Tibial nerve (tissue), 4 donors: ENCODE results near the gene CST4. TPM values are rescaled to one million over a fixed set of nuclear protein-coding genes. Genes with fewer than 3 reads are reported as not detected.
"Not testable (repeated sequence)": the region's sequence is repeated elsewhere in the genome, so short reads cannot be mapped to it uniquely, and the experiment has no call there.

Source experiments
- DNase-seq, 2 donors: peaks; one replicate each; pipeline ENCODE4 v3.0.0-alpha.2; 2019; ENCODE audit warnings: low spot score in 2 of 2
- H3K27ac ChIP-seq, 4 donors: fragments of 200-600 bp; sonication (generic) in 3 of 4; one replicate each; pipeline ENCODE4 v1.5.1; 2017 to 2019; ENCODE audit warnings: mild to moderate bottlenecking in 1 of 4
- H3K27me3 ChIP-seq, 2 donors: fragments of 200-600 bp; sonication (generic) in 1 of 2; one replicate each; pipeline versions ENCODE4 v1.5.1 to v1.6.0; 2017 to 2019
- H3K36me3 ChIP-seq, 3 donors: fragments of 200-600 bp; sonication (generic); one replicate each; pipeline ENCODE4 v1.5.1; 2018 to 2019
- H3K4me1 ChIP-seq, 4 donors: fragments of 200-600 bp; sonication (generic) in 3 of 4; one replicate each; pipeline ENCODE4 v1.5.1; 2017 to 2019
- H3K4me3 ChIP-seq, 4 donors: fragments of 200-600 bp; sonication (generic) in 3 of 4; one replicate each; pipeline ENCODE4 v1.5.1; 2017 to 2019; ENCODE audit warnings: mild to moderate bottlenecking in 1 of 4, moderate library complexity in 1 of 4
- H3K9me3 ChIP-seq, 4 donors: fragments of 200-600 bp; sonication (generic) in 3 of 4; one replicate each; pipeline ENCODE4 v1.5.1; 2017 to 2019
- EP300 ChIP-seq, 2 donors: sonication (generic); formaldehyde crosslinking; IDR thresholded peaks; one replicate each; pipeline ENCODE4 v1.6.1; 2017; ENCODE audit warnings: antibody characterized with exemption in 2 of 2, mild to moderate bottlenecking in 1 of 2
- POLR2A ChIP-seq, 2 donors: fragments of 450-650 bp; IDR thresholded peaks; one replicate each; pipeline ENCODE4 v1.6.1; 2017; ENCODE audit warnings: antibody characterized with exemption in 2 of 2, mild to moderate bottlenecking in 2 of 2, moderate library complexity in 2 of 2
- WGBS, 2 donors: methylation state at CpG; one replicate each; pipeline ENCODE4 v1.1.5; 2018; 5-methylcytosine and 5-hydroxymethylcytosine counted together
- total RNA-seq, 4 donors: library from RNA; depleted of rRNA; stranded (reverse); fragments of >200 nt; gene quantifications; one replicate each; pipeline ENCODE4 v1.1.0, GENCODE V29; 2016
- TF ChIP-seq, protein P1 (sequence below), 5 experiments: fragments of 200-600 bp in 3 of 5; fragments of 450-650 bp in 2 of 5; sonication (generic) in 3 of 5; IDR thresholded peaks; one replicate each; pipeline ENCODE4 v1.5.1; 2016 to 2019; ENCODE audit warnings: antibody characterized with exemption in 5 of 5, mild to moderate bottlenecking in 3 of 5, moderate library complexity in 2 of 5

CST4 gene, protein sequence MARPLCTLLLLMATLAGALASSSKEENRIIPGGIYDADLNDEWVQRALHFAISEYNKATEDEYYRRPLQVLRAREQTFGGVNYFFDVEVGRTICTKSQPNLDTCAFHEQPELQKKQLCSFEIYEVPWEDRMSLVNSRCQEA
- total RNA-seq, result not detected

DNA sequence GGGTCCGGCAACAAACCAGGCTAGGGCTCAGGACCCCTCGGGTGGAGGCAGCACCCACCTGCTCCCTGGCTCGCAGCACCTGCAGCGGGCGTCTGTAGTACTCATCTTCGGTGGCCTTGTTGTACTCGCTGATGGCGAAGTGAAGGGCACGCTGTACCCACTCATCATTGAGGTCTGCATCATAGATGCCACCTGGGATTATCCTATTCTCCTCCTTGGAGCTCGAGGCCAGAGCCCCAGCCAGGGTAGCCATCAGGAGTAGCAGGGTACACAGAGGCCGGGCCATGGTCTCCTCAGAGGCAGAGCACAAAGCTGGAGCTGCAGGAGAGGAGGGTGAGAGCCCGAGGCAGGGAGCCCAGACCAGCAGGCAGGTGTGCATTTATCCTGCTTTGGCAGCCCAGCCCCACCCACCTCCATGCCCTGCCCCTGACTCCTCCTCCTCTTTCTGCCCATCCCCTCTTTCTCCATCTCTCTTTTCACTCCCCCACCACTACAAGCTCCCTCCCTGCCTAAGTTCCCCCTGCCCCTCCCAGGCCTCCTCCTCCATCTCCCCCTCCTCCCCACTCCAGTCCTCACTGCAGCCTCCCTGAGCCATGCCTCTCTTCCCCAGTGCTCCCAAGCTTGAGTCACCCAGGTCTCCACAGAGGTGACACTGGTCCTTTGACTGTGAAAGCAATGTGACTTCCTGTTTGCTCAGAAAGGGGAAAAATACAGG, at the start of gene CST4:
Gene CST4 (minus strand): TSS at position 355 of the 715 bp plus-strand sequence. CDS start 69 bp downstream, at position 286.
- H3K4me1 ChIP-seq, DNase-seq, H3K4me3 ChIP-seq, H3K9me3 ChIP-seq, H3K27ac ChIP-seq, H3K36me3 ChIP-seq, H3K27me3 ChIP-seq: not testable (repeated sequence)
- 80 to 83% methylated on average over 9 to 12 of the region's 12 CpGs for WGBS, 2 donors

DNA sequence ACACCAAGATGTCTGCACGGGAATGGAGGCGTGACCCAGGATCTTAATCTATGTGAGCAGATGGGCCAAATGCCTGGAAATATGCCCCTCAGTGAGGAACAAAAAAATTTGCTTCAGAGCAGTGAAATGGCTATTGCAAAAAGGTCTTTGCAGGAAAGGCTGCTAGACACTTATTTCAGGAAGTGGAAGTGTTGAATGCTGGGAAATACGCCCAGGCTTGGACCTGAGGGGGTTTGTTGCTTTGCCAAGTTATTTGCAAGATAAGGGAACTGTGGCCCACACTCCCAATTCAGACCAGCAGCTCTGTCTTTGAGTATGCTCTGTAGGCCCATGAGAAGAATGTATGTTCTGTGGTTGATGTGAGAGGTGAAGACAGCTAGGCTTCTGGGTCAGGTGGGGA, 46.6 kb upstream of the CST4 start:
- not testable (repeated sequence) for H3K9me3 ChIP-seq, H3K27me3 ChIP-seq, H3K36me3 ChIP-seq, H3K27ac ChIP-seq, DNase-seq, H3K4me1 ChIP-seq, H3K4me3 ChIP-seq
- 63 to 78% methylated on average over 3 of the region's 3 CpGs for WGBS, 2 donors

DNA sequence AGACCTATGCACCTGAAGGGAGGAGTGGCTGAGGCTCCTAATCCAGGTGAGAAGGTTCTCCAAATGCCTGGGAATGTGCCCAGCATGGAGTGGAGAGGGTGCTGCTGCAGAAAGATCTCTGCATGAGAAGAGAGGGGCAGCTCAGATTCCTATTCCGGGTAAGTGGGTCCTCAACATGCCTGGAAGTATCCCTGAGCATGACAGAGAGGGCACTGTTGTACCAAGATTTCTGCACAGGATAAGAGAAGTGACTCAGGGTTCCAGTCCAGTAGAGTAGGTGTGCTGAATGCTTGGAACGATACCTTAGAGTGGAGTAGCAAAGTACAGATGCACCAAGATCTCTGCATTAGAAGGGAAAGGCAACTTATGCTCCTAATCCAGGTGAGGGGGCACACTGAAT, 46.1 kb upstream of the CST4 start:
- H3K4me1 ChIP-seq, H3K9me3 ChIP-seq, H3K27ac ChIP-seq, H3K27me3 ChIP-seq, H3K4me3 ChIP-seq, DNase-seq, H3K36me3 ChIP-seq: not testable (repeated sequence)
- 76 to 93% methylated on average over 2 of the region's 2 CpGs for WGBS, 2 donors

DNA sequence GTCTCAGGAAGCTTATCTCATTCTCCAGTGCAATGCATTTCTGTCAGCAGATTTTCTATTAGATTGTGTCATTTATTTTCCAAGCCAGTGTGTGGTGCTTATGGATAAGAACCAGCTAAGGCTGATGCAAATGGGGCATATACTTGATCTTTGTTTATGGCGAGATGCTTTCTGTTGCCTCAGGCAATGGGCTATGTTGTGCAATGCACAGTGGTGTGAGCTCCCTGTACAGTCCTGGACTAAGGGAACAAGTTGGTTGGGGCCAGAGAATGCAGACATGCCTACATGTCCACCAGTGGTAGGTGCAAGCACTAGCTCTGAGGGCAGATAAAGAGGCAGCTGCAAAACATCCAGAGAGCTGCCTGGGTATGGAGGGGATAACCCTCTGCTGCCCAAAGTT, 45.6 kb upstream of the CST4 start:
- 80 to 100% methylated on average over 1 of the region's 1 CpG for WGBS, 2 donors
- not testable (repeated sequence) for DNase-seq, H3K36me3 ChIP-seq, H3K27me3 ChIP-seq, H3K9me3 ChIP-seq, H3K4me3 ChIP-seq, H3K4me1 ChIP-seq, H3K27ac ChIP-seq

DNA sequence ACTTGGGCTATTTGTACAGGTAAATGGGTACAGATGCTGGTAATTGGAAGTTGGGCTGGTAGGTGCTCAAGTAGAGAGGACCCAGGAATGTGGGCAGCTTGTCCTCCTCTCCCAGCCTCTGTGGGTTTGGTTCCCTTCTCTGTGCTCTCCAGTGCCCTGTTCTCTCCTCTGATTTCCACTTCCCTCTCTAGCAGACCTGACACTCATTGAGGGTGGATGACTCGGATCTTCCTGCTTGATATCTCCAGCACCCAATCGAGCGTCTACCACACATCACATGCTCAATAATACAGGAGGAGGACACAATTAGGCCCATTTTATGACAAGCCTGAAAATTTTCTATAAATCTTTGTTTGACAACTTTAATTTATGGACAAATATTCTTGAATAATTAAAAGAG, 38.2 kb upstream of the CST4 start:
- no peak overlapping the region for H3K27ac ChIP-seq
- TF ChIP-seq, protein P1, sequence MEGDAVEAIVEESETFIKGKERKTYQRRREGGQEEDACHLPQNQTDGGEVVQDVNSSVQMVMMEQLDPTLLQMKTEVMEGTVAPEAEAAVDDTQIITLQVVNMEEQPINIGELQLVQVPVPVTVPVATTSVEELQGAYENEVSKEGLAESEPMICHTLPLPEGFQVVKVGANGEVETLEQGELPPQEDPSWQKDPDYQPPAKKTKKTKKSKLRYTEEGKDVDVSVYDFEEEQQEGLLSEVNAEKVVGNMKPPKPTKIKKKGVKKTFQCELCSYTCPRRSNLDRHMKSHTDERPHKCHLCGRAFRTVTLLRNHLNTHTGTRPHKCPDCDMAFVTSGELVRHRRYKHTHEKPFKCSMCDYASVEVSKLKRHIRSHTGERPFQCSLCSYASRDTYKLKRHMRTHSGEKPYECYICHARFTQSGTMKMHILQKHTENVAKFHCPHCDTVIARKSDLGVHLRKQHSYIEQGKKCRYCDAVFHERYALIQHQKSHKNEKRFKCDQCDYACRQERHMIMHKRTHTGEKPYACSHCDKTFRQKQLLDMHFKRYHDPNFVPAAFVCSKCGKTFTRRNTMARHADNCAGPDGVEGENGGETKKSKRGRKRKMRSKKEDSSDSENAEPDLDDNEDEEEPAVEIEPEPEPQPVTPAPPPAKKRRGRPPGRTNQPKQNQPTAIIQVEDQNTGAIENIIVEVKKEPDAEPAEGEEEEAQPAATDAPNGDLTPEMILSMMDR (IDR thresholded peaks at IDR 0.05), result no peak
- TF ChIP-seq POLR2A (IDR thresholded peaks at IDR 0.05) (no peak), EP300 (IDR thresholded peaks at IDR 0.05) (no peak)
- WGBS, 2 donors, result 77 to 78% methylated on average over 3 of the region's 3 CpGs
- no peak overlapping the region for H3K4me3 ChIP-seq
- H3K36me3 ChIP-seq, result no peaks in the 10 kb centered on the region
- DNase-seq, result no peak
- H3K9me3 ChIP-seq, result no peaks in the 10 kb centered on the region
- no peaks in the 10 kb centered on the region for H3K4me1 ChIP-seq
- H3K27me3 ChIP-seq, result no peaks in the 10 kb centered on the region

DNA sequence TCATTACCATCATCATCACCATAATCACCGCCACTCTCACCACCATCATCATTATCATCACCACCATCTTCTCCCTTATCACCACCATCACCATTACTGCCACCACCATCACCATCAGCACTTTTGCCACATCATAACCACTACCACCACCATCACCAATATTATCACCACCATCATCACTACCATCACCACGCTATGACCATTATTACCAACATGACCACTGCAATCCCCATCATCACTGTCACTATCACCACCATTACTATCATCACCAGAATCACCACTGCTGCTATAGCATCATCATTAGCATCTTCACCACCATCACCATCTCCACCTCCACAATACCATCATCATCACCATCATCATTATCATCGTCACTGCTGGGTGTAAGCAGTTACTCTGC, 36.3 kb upstream of the CST4 start:
- no peaks in the 10 kb centered on the region for H3K36me3 ChIP-seq
- no peaks in the 10 kb centered on the region for H3K9me3 ChIP-seq
- no peaks in the 10 kb centered on the region for H3K27me3 ChIP-seq
- H3K4me3 ChIP-seq, result no peak overlapping the region
- H3K4me1 ChIP-seq, result no peaks in the 10 kb centered on the region
- H3K27ac ChIP-seq, result no peak overlapping the region
- no peak for DNase-seq
- TF ChIP-seq POLR2A (IDR thresholded peaks at IDR 0.05) (no peak), EP300 (IDR thresholded peaks at IDR 0.05) (no peak)
- TF ChIP-seq, protein P1 (IDR thresholded peaks at IDR 0.05), result no peak
- 94% methylated on average over 3 of the region's 3 CpGs for WGBS, 2 donors

DNA sequence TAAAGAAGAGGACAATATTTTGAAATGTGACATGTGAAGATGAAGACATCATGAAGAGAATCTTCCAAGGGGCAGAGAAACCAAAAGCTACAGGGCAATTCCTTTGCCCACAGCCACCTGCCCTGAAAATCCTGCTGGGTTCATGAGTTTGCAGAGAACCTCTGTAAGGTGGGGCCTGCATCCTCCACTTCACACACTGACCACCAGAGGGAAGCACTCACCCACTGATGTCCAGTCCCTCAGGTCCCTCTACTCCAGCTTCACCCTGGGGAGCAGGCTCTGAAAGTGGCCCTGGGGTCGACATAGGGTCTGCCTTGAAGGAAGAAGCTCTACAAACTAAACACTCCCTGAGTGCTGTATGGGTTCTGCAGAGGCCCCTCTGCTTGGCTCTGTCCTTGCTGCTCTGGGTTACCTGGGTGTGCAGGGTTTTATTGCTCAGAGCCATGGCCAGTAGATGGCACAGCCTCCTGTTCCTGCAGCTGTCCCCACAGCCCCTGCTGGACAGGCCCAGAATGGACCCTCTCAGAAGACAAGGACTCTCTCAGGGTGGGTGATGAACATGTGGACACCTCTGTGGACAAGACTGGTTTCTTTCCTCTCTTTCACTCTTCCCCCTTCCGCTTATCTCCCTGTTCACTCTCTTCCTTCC, 34.9 kb upstream of the CST4 start:
- H3K27me3 ChIP-seq, H3K9me3 ChIP-seq, H3K27ac ChIP-seq, H3K4me3 ChIP-seq, H3K36me3 ChIP-seq, H3K4me1 ChIP-seq: not testable (repeated sequence)
- peak; percentile 16 to 32 for DNase-seq
- TF ChIP-seq, protein P1 (IDR thresholded peaks at IDR 0.05), result peak in 3 of 5 experiments; percentile 9 to 37 (median 24)
- WGBS, 2 donors, result 47 to 97% methylated on average over 1 to 2 of the region's 2 CpGs

DNA sequence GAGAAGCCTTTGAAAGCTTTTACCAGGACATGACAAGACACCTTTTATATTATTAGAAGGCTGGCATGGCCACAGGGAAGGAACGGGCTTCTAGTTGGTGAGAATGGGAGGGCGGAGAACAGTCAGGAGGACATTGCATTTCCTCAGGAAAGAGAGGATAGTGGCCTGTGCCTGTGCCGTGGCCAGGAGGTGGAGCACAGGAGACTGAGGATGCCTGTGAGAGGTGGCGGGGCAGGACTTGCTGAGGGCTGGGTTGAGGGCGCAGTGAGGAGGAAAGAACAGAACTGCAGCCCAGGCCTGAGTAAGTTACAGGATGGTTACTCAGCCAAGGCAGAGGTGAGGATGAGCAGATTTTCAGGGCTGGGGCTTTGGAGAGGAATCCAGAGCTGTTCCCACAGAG, 34.0 kb upstream of the CST4 start:
- H3K4me3 ChIP-seq, H3K9me3 ChIP-seq, H3K36me3 ChIP-seq, DNase-seq, H3K27ac ChIP-seq, H3K4me1 ChIP-seq, H3K27me3 ChIP-seq: not testable (repeated sequence)
- WGBS, 2 donors, result 73 to 75% methylated on average over 5 of the region's 5 CpGs
